HG03108 (cell line): Measurements from ENCODE around the gene CCL15.
"Not testable (repeated sequence)": the region's sequence is repeated elsewhere in the genome, so short reads cannot be mapped to it uniquely, and the experiment has no call there.

ENCODE experiments used
- ATAC-seq: cut with Tn5 transposase; IDR thresholded peaks from one replicate; pipeline ENCODE4 v1.9.1; 2021; ENCODE audit warnings: moderate library complexity; ENCODE audit not compliant: unreplicated experiment

The CCL15 gene

GRCh38 chr17:36001110-36001771 lies at the start of gene CCL15:
Gene CCL15 (minus strand): TSS chr17:36001553. CDS start chr17:36001492, 61 bp downstream.
- no peak for ATAC-seq

DNA sequence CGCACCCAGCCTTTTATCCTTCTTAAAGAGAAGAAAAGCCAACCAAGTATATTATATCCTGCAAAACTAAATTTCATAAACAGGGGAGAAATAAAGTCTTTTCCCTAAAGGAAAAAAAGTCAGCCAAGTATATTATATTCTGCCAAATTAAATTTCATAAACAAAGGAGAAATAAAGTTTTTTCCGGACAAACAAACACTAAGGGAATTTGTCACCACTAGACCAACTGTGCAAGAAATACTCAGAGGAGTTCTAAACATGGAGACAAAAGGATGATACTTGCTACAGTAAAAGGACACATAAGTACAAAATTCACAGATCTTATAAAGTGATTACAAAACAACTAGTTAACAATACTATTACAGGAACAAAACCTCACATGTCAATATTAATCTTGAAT lies 48.3 kb upstream of the CCL15 start:
- ATAC-seq: no peak

- no peak for ATAC-seq
These were observed 46.7 kb upstream of the CCL15 start for GRCh38 chr17:36048066-36048465.

GRCh38 chr17:36036235-36036634 lies 34.9 kb upstream of the CCL15 start:
- ATAC-seq: no peak

GRCh38 chr17:36034127-36034526 lies 32.8 kb upstream of the CCL15 start:
- ATAC-seq: no peak

DNA sequence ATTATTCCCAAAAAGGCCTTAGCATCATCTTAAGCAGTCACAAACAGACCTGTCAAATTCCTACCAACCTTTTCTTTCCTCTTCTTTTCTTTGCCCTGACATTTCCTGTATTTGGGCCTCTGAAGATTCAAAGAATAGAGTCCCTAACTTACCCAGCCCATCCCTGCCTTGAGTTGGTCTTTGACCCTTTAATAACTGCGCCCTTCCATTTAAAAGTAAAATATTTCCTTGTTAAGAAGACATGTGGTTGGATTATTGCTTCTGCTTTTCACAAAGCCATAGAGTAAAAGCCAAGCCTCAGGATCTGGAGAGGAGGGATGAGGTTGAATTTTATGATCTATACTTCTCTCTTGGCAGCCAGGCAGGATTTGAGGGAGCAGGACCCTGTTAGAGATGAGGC lies 29.6 kb upstream of the CCL15 start:
- no peak for ATAC-seq

DNA sequence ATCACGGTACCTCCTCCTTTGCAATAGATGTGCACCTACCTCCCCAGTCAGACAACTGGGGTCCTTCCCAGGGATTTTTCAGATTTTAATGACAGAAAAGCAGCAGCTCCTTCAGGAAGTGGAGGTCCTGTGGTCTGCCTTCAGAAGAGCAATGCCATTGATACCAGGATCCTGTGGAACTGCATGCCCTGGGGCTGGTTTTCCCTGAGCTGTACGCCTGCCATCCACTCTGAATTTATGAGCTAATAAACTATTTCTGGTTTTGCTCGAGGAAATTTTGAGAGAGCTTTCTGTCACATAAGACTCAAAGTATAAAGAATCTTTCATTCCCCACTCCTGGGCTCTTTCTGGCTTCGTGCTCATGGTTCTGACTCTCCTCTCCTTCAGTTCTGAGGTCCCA lies 26.4 kb upstream of the CCL15 start:
- ATAC-seq: no peak

DNA sequence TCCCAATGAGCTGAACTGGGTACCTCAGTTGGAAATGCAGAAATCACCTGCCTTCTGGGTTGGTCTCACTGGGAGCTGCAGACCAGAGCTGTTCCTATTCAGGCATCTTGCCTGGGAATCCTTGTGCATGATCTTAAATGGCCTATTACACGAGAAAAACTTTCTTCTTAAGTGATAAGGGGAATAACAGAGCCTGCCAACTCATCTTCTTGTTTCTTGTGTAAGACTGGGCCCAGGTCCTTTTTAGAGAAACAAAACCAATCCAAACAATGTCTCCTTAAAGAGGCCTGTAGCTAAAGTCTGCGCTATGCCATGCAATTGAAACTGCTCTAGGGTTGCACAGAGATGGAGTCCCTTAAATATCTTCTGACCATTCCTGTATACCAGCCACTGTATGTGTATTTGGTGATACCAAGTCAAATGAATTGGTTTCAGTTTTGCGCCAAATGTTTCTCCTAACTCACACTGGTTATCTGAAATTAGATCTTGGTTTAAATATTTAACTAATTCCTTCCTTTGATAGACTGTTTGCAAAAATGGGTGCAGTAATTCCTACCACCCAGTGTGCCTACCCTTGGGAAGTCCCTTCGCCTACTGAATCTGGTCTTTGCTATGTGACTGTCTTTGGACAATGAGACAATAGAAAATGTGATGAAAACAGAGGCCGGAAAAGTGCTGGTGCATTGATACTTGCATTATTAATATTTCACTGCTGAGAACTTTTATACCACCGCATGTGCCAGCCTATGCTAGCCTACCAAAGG lies 22.9 kb upstream of the CCL15 start:
- no peak for ATAC-seq

DNA sequence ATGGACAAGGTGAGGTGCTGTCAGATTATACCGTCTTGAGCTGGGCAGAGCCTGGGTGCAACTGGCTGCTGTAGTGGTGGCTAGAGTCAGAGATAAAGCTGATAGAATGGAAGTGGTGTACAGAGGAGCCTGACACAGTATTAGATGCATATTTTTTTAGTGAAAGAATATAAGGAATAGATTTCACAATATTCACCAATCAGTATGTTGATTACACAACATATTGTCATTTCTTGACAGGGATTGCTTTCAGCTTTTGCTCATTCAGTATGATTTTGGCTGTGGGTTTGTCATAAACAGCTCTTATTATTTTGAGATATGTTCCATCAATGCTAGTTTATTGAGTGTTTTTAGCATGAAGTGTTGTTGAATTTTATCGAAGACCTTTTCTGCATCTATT lies 18.1 kb upstream of the CCL15 start:
- no peak for ATAC-seq

DNA sequence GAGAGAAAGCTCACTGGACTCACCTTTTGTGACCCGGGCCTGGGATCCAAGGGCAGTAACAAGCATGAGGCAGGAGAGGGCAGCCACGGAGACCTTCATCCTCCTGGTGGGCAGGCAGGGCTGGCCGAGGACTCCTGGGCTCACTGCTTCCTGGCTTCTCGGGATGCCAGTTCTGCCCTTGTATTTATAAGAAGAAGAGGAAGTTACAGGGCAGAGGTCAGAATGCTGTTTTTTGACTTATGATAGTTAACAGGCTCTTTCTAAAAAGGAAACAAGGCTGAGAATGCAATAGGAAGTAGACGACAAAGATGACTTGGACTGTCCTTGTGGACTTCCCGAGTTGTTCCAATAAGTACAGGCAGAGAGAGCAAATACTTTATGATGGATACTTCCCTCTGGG lies 16.4 kb upstream of the CCL15 start, which contains the start of gene CCL23:
TSS of gene CCL23 (minus strand) at position 174 of the 400 bp plus-strand sequence. CDS start at position 99, 75 bp downstream.
- no peak for ATAC-seq

DNA sequence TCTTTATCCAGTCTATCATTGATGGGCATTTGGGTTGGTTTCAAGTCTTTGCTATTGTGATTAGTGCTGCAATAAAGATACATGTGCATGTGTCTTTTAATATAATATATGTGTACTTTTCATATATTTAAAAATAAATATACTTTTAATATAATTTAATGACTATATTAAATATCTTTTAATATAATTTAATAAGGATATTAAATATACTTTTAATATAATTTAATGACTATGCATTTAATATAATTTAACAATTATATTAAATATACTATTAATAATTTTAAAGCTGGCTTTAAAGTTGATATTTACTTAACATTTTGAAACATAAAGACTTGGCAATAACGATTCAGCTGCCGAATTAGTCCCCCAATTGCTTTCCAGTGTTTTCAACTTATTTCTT lies 15.2 kb upstream of the CCL15 start:
- no peak for ATAC-seq

DNA sequence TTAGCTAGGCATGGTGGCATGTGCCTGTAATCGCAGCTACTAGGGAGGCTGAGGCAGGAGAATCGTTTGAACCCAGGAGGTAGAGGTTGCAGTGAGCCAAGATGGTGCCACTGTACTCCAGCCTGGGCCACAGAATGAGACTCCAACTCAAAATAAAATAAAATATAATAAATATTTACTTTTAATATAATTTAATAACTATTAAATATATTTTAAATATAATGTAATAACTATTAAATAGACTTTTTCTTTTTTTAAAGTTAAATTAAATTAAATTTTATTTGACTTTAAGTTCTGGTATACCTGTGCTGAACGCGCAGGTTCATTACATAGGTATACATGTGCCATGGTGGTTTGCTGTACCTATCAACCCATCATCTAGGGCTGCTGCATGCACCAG lies 14.5 kb upstream of the CCL15 start:
- not testable (repeated sequence) for ATAC-seq

GRCh38 chr17:36014946-36015345 lies 13.6 kb upstream of the CCL15 start:
- ATAC-seq: no peak

DNA sequence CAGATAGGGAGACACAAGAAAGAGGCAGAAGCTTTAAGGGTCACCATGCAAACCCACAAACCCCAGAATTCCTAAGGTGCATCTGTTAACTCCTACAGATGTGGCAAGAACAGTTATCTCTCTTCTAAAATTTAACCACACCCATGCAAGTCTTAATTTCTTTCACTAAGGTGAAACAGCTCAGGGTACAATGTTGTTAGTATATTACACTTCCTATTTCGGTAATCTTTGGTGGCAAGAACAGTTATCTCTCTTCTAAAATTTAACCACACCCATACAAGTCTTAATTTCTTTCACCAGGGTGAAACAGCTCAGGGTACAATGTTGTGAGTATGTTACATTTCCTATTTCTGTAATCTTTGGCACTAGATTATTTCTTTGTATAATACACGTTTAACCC lies 9.8 kb upstream of the CCL15 start:
- ATAC-seq: no peak

GRCh38 chr17:36008998-36009665 lies 7.8 kb upstream of the CCL15 start:
- ATAC-seq: no peak

DNA sequence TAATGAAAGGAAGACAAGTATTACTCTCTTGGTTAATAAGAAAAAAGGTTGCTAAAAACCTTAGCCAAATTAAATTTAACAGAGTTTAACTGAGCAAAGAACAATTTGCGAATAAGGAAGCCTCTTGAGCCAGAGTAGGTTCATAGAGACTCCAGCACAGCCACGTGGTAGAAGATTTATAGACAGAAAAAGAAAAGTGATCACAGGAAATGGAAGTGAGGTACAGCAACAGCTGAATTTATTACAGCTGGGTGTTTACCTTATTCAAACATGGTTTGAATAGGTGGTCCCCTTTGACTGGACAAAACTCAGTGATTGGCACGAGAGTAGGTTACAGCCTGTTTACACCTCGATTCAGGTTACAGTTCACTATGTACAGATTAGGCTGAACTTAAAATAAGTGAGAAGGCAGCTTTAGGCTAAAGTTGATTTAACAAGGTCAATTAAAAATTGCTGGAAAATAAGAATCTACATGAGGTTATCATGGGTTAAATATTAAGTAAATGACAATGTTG lies 3.3 kb upstream of the CCL15 start:
- ATAC-seq: no peak

DNA sequence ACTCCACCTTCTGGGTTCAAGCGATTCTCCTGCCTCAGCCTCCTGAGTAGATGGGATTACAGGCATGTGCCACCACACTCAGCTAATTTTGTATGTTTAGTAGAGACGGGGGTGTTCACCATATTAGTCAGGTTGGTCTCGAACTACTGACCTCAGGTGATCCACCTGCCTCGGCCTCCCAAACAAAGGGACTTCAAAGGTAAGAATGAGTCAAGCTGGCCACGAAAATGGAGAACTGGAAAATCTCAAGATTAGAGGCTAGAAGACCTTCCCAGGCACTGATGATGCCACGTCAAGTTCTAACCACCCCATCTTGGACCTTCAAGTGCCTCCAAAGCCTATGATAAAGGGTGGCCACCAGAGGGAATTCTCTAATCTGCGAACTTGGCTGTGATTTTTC lies 1.3 kb upstream of the CCL15 start:
- no peak for ATAC-seq

- no peak for ATAC-seq
These were observed 680 bp upstream of the CCL15 start for GRCh38 chr17:36001862-36002603.

DNA sequence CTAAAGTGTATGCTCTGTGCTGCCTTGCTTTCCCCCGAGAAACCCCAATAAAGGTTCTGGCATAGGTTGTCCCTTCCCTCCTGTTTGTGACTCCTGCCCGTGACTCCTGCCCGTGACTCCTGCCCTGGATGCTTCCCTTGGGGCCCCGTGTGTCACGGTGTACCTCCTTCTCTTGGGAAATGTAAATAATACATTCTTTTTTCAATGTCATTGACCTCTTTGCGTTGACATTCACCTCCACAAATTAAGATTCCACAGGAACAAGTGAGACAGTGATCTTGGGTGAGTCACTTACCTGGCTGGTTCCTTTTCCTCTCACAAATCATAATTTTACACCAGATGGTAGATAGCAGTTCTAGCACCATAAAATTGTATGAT lies 632 bp downstream of the CCL15 start:
- ATAC-seq: no peak

- no peak for ATAC-seq
These were observed 2.6 kb downstream of the CCL15 start for GRCh38 chr17:35998756-35999155.

DNA sequence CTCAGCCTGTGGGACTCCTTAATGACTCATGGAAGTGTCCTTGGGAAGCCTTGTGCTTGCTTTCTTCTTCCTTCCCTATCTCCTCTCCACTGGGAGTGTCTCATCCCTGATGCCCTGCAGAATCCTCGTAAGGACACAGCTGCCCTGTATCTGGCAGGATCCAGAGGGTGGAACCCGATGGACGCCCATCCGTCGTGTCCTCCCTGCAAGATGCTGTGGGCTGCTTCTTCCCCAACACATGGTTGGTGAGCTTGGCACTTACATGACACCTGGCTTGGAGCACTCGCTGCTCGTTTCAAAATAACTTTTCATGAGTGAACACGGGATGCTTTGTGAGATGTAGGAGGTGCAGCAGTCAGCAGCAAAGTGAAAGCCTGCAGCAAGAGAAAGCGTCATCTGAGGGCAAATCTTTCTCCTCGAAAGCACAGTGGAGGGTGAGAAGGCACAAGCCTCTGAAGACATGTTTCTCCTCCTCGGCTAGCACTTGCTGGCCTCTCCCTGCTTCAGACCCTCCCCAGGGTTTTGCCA lies 3.3 kb downstream of the CCL15 start:
- ATAC-seq: no peak
